SJCRH30 (cell line): ENCODE data around the gene DNAJA4. TPM values are rescaled to one million over a fixed set of nuclear protein-coding genes. Genes with fewer than 3 reads are reported as not detected.
A peak's percentile ranks its signal among the peaks of the same experiment; 100 is the strongest.

Source experiments
- DNase-seq, 2 experiments: peaks; one replicate each; pipeline ENCODE4 v3.0.0-alpha.2; 2015 to 2020
- H3K27ac ChIP-seq: fragments of 250-450 bp; sonication (Bioruptor Pico); 2 replicates; pipeline ENCODE4 v1.5.1; 2020; ENCODE audit warnings: mild to moderate bottlenecking, moderate library complexity
- H3K27me3 ChIP-seq: fragments of 250-450 bp; sonication (Bioruptor Pico); 2 replicates; pipeline ENCODE4 v1.5.1; 2020; ENCODE audit warnings: mild to moderate bottlenecking, moderate library complexity
- H3K36me3 ChIP-seq: fragments of 250-450 bp; sonication (Bioruptor Pico); 2 replicates; pipeline ENCODE4 v1.5.1; 2020; ENCODE audit warnings: mild to moderate bottlenecking, moderate library complexity
- H3K4me1 ChIP-seq: fragments of 250-450 bp; sonication (Bioruptor Pico); 2 replicates; pipeline ENCODE4 v1.5.1; 2020; ENCODE audit warnings: mild to moderate bottlenecking, moderate library complexity
- H3K4me3 ChIP-seq: fragments of 250-450 bp; sonication (Bioruptor Pico); 2 replicates; pipeline ENCODE4 v1.5.1; 2020; ENCODE audit warnings: mild to moderate bottlenecking, moderate library complexity
- H3K9me3 ChIP-seq: fragments of 250-450 bp; sonication (Bioruptor Pico); replicated peaks from 2 replicates; pipeline ENCODE4 v1.5.1; 2020; ENCODE audit warnings: mild to moderate bottlenecking, moderate library complexity
- total RNA-seq: library from RNA; depleted of rRNA; stranded (reverse); fragments of >200 nt; shearing (Covaris generic); gene quantifications from 2 replicates; pipeline ENCODE4 v1.2.3, GENCODE V29; 2014

DNAJA4 gene
- total RNA-seq, 1 experiment from 2014 or later: not detected

DNA sequence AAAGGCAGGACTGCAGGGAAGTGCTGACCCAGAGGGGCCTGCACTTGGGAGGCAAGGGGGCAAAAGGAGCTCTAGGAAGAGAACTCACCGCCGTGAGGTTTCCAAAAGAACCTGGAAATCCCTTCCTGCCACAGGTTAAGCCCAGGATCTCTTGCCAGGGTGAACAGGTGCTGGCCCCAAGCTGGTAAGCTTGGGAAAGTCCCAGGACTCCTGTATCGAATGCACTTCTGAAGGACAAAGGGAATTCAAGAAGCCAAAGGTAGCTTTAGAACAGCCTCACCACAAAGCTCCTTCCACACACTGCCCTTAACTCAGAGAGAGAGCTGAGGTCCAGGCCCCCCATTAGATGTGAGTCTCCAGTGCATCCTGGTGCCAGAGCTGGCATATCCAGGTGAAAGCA is 46.9 kb downstream of the DNAJA4 start:
- Histone ChIP-seq H3K36me3 (no peaks in the 10 kb centered on the region), H3K4me3 (no peak overlapping the region), H3K4me1 (peaks cover 6% of the 10 kb centered on the region), H3K27me3 (peaks cover 3% of the 10 kb centered on the region; the same call in 1 of the 2 replicates), H3K9me3 (no peaks in the 10 kb centered on the region), H3K27ac (no peak overlapping the region)
- no peak for DNase-seq

DNA sequence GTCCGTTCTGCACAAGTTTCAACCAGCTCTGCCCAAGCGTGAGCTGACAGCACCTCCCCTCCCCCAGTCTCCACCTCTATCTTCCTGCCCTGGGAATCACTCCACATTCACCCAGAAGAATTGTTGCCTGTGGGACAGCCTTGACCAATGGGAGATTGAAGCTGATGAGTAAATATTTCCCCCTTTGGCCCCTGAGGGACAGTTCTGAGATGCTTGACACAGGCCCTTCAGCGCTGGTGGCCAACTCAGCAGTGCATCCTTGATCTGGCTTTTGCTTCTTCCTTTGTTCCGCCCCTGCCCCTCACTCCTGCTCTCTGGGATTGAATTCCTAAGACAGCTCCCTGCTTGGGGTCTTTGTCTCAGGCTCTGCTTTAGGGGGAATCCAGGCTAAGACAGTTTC is 48.2 kb downstream of the DNAJA4 start:
- Histone ChIP-seq H3K4me3 (no peak overlapping the region), H3K27ac (no peak overlapping the region), H3K36me3 (no peaks in the 10 kb centered on the region), H3K9me3 (no peaks in the 10 kb centered on the region), H3K27me3 (peaks cover 3% of the 10 kb centered on the region; the same call in 1 of the 2 replicates), H3K4me1 (peaks cover 6% of the 10 kb centered on the region)
- DNase-seq: no peak

GRCh38 chr15:78312957-78313356 is 48.6 kb downstream of the DNAJA4 start:
- Histone ChIP-seq H3K36me3 (no peaks in the 10 kb centered on the region), H3K27ac (no peak overlapping the region), H3K27me3 (peaks cover 3% of the 10 kb centered on the region; the same call in 1 of the 2 replicates), H3K4me1 (peaks cover 6% of the 10 kb centered on the region), H3K9me3 (no peaks in the 10 kb centered on the region), H3K4me3 (no peak overlapping the region)
- no peak for DNase-seq

DNA sequence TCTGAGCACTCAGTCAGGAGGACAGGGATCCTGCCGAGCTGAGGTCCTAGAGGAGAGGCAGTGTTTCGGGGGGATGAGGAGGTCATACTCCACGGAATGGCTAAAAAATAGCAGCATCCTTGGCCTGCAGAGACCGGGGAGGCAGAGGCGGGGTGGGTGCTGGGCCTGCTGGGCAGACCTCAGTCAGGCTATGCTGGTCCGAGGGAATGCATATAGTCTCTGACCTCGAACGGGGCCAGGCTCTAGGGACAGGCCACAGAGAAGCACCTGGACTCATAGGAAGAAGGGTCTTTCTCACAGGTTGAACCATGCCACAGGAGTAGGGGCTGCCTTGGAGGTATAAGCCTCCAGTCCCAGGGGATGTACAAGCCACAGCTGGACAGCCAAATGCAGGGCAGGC is 49.0 kb downstream of the DNAJA4 start:
- Histone ChIP-seq H3K36me3 (no peaks in the 10 kb centered on the region), H3K4me3 (no peak overlapping the region), H3K27me3 (no peaks in the 10 kb centered on the region), H3K4me1 (peaks cover 6% of the 10 kb centered on the region), H3K27ac (no peak overlapping the region), H3K9me3 (no peaks in the 10 kb centered on the region)
- DNase-seq: no peak

GRCh38 chr15:78314181-78314581 is 49.8 kb downstream of the DNAJA4 start:
- no peak overlapping the region for H3K4me3 ChIP-seq

DNA sequence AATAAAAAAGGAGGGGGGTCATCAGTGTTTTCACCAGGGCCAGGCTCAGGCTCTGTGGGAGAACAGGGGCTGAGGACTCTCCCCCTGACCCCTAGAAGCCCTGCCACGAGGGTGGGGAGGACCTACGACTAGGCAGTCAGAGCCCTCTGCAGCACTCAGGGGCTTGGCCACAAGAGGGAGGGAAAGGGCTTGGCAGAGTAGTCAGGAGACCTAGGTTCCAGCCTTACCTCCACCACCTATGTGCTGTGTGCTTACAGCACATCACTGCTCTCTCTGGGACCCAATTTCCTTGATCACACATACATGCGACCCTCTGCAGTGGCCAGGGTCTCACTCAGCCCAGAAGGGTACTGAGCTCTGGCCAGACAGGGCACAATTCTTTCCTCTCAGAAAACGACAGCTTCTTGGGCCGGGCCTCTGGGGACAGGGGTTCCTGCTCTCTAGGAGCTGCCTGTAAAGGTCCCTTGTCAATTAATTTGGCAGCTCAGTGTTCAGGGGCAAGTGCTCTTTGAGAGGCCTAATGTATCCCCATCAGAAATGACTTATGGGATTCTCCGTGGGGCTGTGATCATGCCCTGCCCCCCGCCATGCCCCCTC is 51.4 kb downstream of the DNAJA4 start:
- no peak for DNase-seq
- no peak overlapping the region for H3K4me3 ChIP-seq

More at GRCh38 chr15:78314181-78314581, 49.8 kb downstream of the DNAJA4 start:
- Histone ChIP-seq H3K9me3 (no peaks in the 10 kb centered on the region), H3K36me3 (no peaks in the 10 kb centered on the region), H3K4me1 (peaks cover 6% of the 10 kb centered on the region), H3K27me3 (no peaks in the 10 kb centered on the region), H3K27ac (no peak overlapping the region)
- DNase-seq: no peak

GRCh38 chr15:78316283-78317083 is 52.1 kb downstream of the DNAJA4 start:
- peak; percentile 71 to 77 for DNase-seq
- Histone ChIP-seq H3K27ac (peak overlapping the region; percentile 39), H3K4me1 (peaks cover 6% of the 10 kb centered on the region)

More for the DNA sequence above, 51.4 kb downstream of the DNAJA4 start:
- Histone ChIP-seq H3K9me3 (no peaks in the 10 kb centered on the region), H3K4me1 (peaks cover 6% of the 10 kb centered on the region), H3K36me3 (no peaks in the 10 kb centered on the region), H3K27ac (peak overlapping the region; percentile 39), H3K27me3 (no peaks in the 10 kb centered on the region)

DNA sequence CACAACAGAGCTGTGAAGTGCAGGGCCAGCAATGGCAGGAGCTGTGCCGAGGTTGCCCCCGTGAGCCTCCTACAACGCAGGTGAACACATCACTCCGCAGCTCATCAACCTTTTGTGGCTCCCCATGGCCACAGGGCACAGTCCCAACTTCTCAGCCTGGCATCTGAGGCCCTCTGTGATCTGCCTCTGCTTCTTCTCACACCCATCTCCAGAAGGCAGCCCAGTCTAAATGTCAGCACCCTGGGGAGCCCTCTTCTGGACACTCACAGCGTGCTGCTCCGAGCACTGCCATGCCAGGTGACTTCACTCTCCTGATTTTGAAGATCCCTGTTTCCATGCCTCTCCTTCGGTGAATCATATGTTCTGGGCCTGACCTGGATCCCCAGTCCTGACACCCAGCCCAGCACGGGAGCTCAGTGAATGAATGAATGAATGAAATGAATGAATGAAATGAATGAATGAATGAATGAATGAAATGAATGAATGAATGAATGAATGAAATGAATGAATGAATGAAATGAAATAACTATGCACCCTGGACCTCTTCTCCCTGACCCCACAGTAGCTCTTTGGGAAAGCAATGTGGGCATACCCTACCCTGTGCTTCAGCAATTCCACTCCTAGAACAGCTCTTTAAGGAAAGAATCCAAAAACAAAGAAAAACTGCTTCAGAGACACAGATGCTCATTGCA is 52.9 kb downstream of the DNAJA4 start:
- no peaks in the 10 kb centered on the region for H3K27me3 ChIP-seq
- no peaks in the 10 kb centered on the region for H3K9me3 ChIP-seq
- H3K4me3 ChIP-seq: no peak overlapping the region; the same call in 1 of the 2 replicates
- no peaks in the 10 kb centered on the region for H3K36me3 ChIP-seq
- no peak overlapping the region for H3K27ac ChIP-seq
- H3K4me1 ChIP-seq: peaks cover 13% of the 10 kb centered on the region
- no peak for DNase-seq

More at GRCh38 chr15:78316283-78317083, 52.1 kb downstream of the DNAJA4 start:
- H3K36me3 ChIP-seq: no peaks in the 10 kb centered on the region
- H3K9me3 ChIP-seq: no peaks in the 10 kb centered on the region
- peak overlapping the region; percentile 21 for H3K4me3 ChIP-seq
- H3K27me3 ChIP-seq: no peaks in the 10 kb centered on the region

GRCh38 chr15:78319588-78319987 is 55.2 kb downstream of the DNAJA4 start:
- H3K4me1 ChIP-seq: peaks cover 24% of the 10 kb centered on the region
- no peak overlapping the region for H3K4me3 ChIP-seq
- no peak for DNase-seq
- no peaks in the 10 kb centered on the region for H3K27me3 ChIP-seq
- H3K36me3 ChIP-seq: no peaks in the 10 kb centered on the region
- no peaks in the 10 kb centered on the region for H3K9me3 ChIP-seq
- no peak overlapping the region for H3K27ac ChIP-seq

- Histone ChIP-seq H3K27ac (no peak overlapping the region), H3K4me1 (peaks cover 24% of the 10 kb centered on the region), H3K27me3 (no peaks in the 10 kb centered on the region), H3K36me3 (no peaks in the 10 kb centered on the region), H3K9me3 (no peaks in the 10 kb centered on the region), H3K4me3 (no peak overlapping the region)
- no peak for DNase-seq
These were observed 55.8 kb downstream of the DNAJA4 start for GRCh38 chr15:78320183-78320582.

DNA sequence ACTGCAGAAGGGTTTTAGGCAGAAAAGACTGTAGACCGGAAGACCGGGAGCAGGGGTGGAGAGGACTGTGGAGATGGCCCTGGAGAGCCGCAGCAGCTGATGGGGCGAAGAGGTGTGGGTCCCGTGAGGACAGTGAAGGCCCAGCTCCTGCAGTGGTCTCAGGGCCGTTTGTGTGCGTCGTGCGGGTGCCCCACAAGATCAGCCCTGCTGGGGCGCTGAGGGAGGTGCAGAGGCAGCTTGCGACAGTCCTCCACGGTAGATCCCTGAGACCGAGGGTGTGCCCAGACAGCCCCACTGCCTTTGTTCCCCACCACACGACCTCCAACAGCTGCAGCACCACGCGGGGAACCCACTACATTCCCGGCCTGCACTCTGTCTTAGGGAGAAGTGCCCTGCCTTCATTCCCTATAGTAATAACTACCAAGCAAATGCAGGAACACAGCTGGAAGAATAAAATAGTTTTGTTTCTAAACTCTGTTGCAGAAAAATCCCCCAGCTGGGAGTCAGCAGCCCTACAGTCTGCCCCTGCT is 56.7 kb downstream of the DNAJA4 start:
- peak; percentile 51 to 58 for DNase-seq
- H3K36me3 ChIP-seq: no peaks in the 10 kb centered on the region
- H3K9me3 ChIP-seq: no peaks in the 10 kb centered on the region
- peaks cover 20% of the 10 kb centered on the region for H3K4me1 ChIP-seq
- H3K4me3 ChIP-seq: no peak overlapping the region
- H3K27me3 ChIP-seq: no peaks in the 10 kb centered on the region
- H3K27ac ChIP-seq: no peak overlapping the region

DNA sequence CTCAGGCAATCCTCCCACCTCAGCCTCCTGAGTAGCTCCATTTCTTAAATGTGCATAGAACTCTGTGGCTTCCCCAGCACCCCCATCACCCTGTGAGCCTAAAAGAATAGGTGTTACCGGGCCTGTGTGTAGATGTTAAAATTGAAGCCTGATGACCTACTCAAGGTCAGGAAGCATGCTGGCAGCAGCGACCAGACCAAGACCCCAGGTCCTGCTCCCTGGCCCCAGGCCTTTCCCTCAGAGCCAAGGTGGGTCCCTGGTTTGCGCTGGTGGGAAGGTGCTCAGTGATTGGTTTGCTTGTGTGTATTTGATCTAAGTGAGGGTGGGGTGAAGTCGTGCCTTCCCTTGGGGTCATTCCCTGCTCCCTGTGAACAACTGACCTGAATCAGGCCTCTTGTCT is 57.4 kb downstream of the DNAJA4 start:
- H3K27ac ChIP-seq: peak overlapping the region; percentile 27; the same call in 1 of the 2 replicates
- no peaks in the 10 kb centered on the region for H3K9me3 ChIP-seq
- H3K4me3 ChIP-seq: no peak overlapping the region
- peaks cover 18% of the 10 kb centered on the region for H3K4me1 ChIP-seq
- H3K36me3 ChIP-seq: no peaks in the 10 kb centered on the region
- no peak for DNase-seq
- no peaks in the 10 kb centered on the region for H3K27me3 ChIP-seq

- no peaks in the 10 kb centered on the region for H3K9me3 ChIP-seq
- peaks cover 18% of the 10 kb centered on the region for H3K4me1 ChIP-seq
- peak overlapping the region; percentile 27; the same call in 1 of the 2 replicates for H3K27ac ChIP-seq
- H3K36me3 ChIP-seq: no peaks in the 10 kb centered on the region
- H3K4me3 ChIP-seq: peak overlapping the region; percentile 8; the same call in 1 of the 2 replicates
- peak; percentile 36 for DNase-seq
- no peaks in the 10 kb centered on the region for H3K27me3 ChIP-seq
These were observed 57.9 kb downstream of the DNAJA4 start for GRCh38 chr15:78322243-78322642.

DNA sequence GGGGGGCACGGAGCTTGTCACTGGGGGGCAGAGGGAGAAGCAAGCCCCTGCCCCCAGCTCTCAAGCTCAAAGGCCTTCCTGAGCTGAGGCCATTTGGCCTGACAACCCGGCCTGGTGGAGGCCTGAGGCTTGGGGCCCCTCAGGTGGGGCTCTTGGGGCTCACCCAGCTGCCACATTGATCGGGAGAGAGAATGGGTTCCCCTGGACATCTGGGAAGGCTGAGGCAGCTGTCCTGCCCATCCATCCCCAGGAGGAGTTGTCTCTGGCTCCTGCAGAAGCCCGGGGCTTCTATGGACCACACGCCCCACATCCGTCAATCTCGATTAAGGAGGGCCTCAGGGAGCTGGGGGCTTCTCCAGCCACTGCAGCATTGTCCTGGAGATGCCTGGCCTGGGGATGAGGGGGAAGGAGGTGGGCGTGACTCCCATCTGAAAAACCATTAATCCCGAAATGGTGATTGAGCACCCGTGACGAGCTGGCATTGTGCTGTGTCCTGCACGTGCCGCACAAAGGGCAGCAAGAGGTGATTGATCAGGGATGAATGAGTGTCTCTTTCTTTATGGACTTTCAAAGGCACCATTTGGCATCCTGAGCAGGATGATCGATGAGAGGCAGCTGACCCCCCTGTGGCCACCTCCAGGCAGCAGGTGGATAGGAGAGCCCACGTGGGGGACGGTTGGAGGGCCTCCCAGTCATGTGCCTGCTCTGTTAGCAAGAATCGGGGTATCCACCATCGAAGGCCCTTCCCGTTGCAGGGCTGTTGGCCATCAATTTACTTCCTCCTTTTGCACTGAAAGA is 58.6 kb downstream of the DNAJA4 start:
- DNase-seq: no peak
- H3K27me3 ChIP-seq: no peaks in the 10 kb centered on the region
- H3K4me1 ChIP-seq: peaks cover 18% of the 10 kb centered on the region
- no peaks in the 10 kb centered on the region for H3K36me3 ChIP-seq
- H3K27ac ChIP-seq: peak overlapping the region; percentile 27; the same call in 1 of the 2 replicates
- no peaks in the 10 kb centered on the region for H3K9me3 ChIP-seq
- H3K4me3 ChIP-seq: no peak overlapping the region; the same call in 1 of the 2 replicates
